SK-N-SH treated with all-trans-retinoic acid at 6 μM for 48 hours (cell line): ENCODE data around the gene TNXB.
"Not testable (repeated sequence)": the region's sequence is repeated elsewhere in the genome, so short reads cannot be mapped to it uniquely, and the experiment has no call there.

Experiments used
- ATAC-seq: fragments of 200-7000 bp; cut with Tn5 transposase; 3 replicates; pipeline ENCODE4 v1.9.1; 2020; ENCODE audit warnings: mild to moderate bottlenecking, moderate library complexity
- BACH2 ChIP-seq: fragments of 250-450 bp; sonication (Bioruptor Pico); IDR thresholded peaks from 2 replicates; pipeline ENCODE4 v1.9.0; 2021; ENCODE audit warnings: mild to moderate bottlenecking, borderline replicate concordance
- ESRRG ChIP-seq: fragments of 250-450 bp; sonication (Bioruptor Pico); IDR thresholded peaks from 2 replicates; pipeline ENCODE4 v1.6.1; 2021; ENCODE audit warnings: mild to moderate bottlenecking
- OSR1 ChIP-seq: fragments of 250-450 bp; sonication (Bioruptor Pico); IDR thresholded peaks from 2 replicates; pipeline ENCODE4 v1.8.0; 2022; ENCODE audit warnings: moderate library complexity, mild to moderate bottlenecking, inconsistent platforms
- PPARA ChIP-seq: fragments of 250-450 bp; sonication (Bioruptor Pico); IDR thresholded peaks from 2 replicates; pipeline ENCODE4 v1.5.0; 2020; ENCODE audit warnings: mild to moderate bottlenecking, borderline replicate concordance
- RARB ChIP-seq: fragments of 250-450 bp; sonication (Bioruptor Pico); IDR thresholded peaks from 2 replicates; pipeline ENCODE4 v1.8.0; 2021; ENCODE audit warnings: mild to moderate bottlenecking, moderate library complexity
- TOX ChIP-seq: fragments of 250-450 bp; sonication (Bioruptor Pico); IDR thresholded peaks from 2 replicates; pipeline ENCODE4 v1.8.0; 2021; ENCODE audit warnings: mild to moderate bottlenecking, moderate library complexity, borderline replicate concordance
- ZC3H10 ChIP-seq: fragments of 250-450 bp; sonication (Bioruptor Pico); IDR thresholded peaks from 2 replicates; pipeline ENCODE4 v1.5.1; 2021; ENCODE audit warnings: mild to moderate bottlenecking, moderate library complexity
- ZFP30 ChIP-seq: fragments of 450-650 bp; formaldehyde crosslinking; IDR thresholded peaks from 2 replicates; pipeline ENCODE4 v1.5.0; 2022; ENCODE audit warnings: mild to moderate bottlenecking, moderate library complexity
- ZNF565 ChIP-seq: fragments of 450-650 bp; formaldehyde crosslinking; conservative IDR thresholded peaks from 2 replicates; pipeline ENCODE4 v1.5.0; 2020; ENCODE audit warnings: low read depth, mild to moderate bottlenecking, moderate library complexity
- ZNF70 ChIP-seq: fragments of 450-650 bp; formaldehyde crosslinking; IDR thresholded peaks from 2 replicates; pipeline ENCODE4 v1.5.0; 2020; ENCODE audit warnings: mild to moderate bottlenecking, moderate library complexity
- ZNF8 ChIP-seq: fragments of 450-650 bp; formaldehyde crosslinking; IDR thresholded peaks from 2 replicates; pipeline ENCODE4 v1.5.0; 2020; ENCODE audit warnings: mild to moderate bottlenecking, moderate library complexity
- TF ChIP-seq, protein P1 (sequence below): fragments of 250-450 bp; sonication (Bioruptor Pico); IDR thresholded peaks from 2 replicates; pipeline ENCODE4 v1.8.0; 2021; ENCODE audit warnings: low read depth, mild to moderate bottlenecking, moderate library complexity, borderline replicate concordance
- TF ChIP-seq, protein P2 (sequence below): fragments of 250-450 bp; sonication (Bioruptor Pico); IDR thresholded peaks from 2 replicates; pipeline ENCODE4 v1.5.1; 2020; ENCODE audit warnings: low read depth, mild to moderate bottlenecking, moderate library complexity
- TF ChIP-seq, protein P3 (sequence below): fragments of 250-450 bp; sonication (Bioruptor Pico); IDR thresholded peaks from 2 replicates; pipeline ENCODE4 v1.5.0; 2020; ENCODE audit warnings: mild to moderate bottlenecking, moderate library complexity
- TF ChIP-seq, protein P4 (sequence below): fragments of 250-450 bp; sonication (Bioruptor Pico); IDR thresholded peaks from 2 replicates; pipeline ENCODE4 v1.8.0; 2020; ENCODE audit warnings: mild to moderate bottlenecking, moderate library complexity, borderline replicate concordance
- TF ChIP-seq, protein P5 (sequence below): fragments of 250-450 bp; sonication (Bioruptor Pico); IDR thresholded peaks from 2 replicates; pipeline ENCODE4 v1.5.1; 2021; ENCODE audit warnings: mild to moderate bottlenecking, moderate library complexity

The TNXB gene

DNA sequence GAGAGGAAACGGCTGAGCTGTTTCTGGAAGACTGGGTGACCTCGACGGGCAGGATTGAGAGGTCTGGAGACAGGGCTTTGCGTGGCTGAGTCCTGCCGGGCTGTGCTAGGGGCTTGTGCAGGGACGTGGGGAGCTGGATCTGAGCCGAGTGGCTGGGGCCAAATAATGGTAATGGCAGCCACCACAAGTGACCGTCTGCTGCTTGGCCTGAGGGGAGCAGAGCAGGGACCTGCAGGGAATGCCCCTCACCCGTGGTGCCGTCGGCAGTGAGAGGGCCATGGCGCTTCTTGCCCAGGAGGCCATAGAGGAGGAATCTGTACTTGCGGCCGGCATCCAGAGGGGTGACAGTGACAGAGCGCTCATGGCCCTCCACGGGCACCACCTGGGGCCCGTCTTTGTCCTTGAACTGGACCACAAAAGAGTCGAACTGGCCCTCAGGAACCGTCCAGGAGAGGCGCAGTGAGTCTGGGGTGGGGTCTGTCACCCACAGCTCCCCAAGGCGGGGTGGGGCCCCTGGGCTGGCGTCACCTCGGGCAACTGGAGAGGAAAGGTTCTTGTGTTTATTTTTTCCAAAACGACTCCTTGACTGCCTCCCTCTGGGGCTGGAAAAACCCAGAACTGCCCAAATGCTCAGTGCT lies 39.1 kb downstream of the TNXB start:
- no peak for ATAC-seq
- TF ChIP-seq, protein P1, sequence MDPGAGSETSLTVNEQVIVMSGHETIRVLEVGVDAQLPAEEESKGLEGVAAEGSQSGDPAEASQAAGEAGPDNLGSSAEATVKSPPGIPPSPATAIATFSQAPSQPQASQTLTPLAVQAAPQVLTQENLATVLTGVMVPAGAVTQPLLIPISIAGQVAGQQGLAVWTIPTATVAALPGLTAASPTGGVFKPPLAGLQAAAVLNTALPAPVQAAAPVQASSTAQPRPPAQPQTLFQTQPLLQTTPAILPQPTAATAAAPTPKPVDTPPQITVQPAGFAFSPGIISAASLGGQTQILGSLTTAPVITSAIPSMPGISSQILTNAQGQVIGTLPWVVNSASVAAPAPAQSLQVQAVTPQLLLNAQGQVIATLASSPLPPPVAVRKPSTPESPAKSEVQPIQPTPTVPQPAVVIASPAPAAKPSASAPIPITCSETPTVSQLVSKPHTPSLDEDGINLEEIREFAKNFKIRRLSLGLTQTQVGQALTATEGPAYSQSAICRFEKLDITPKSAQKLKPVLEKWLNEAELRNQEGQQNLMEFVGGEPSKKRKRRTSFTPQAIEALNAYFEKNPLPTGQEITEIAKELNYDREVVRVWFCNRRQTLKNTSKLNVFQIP = no peak
- TF ChIP-seq, protein P2, sequence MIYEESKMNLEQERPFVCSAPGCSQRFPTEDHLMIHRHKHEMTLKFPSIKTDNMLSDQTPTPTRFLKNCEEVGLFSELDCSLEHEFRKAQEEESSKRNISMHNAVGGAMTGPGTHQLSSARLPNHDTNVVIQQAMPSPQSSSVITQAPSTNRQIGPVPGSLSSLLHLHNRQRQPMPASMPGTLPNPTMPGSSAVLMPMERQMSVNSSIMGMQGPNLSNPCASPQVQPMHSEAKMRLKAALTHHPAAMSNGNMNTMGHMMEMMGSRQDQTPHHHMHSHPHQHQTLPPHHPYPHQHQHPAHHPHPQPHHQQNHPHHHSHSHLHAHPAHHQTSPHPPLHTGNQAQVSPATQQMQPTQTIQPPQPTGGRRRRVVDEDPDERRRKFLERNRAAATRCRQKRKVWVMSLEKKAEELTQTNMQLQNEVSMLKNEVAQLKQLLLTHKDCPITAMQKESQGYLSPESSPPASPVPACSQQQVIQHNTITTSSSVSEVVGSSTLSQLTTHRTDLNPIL (CRISPR knock-in tag) = no peak
- no peak for TF ChIP-seq ZNF70 (CRISPR knock-in tag)
- no peak for TF ChIP-seq ZNF8 (CRISPR knock-in tag)
- no peak for TF ChIP-seq ZFP30
- TF ChIP-seq, all 23 proteins: peak for 0

DNA sequence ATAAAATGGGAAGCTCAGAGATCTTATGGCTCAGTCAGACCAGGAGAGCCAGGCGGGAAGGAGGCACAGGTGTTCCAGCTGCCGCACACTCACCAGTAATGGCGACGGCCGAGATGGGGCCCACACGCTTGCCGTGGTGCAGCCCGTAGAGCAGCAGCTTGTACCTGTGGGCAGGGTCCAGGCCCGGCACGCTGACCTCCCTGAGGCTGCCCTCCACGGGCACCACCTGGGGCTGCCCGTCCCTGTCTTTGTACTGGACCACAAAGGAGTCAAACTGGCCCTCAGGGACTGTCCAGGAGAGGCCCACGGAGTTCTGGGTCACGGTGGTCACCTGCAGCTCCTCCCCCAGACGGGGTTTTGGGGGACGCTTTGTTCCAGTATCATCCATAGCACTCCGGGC lies 39.7 kb downstream of the TNXB start:
- TF ChIP-seq TOX (CRISPR knock-in tag) = no peak
- no peak for TF ChIP-seq OSR1
- TF ChIP-seq, protein P2 (CRISPR knock-in tag) = no peak
- TF ChIP-seq, protein P3, sequence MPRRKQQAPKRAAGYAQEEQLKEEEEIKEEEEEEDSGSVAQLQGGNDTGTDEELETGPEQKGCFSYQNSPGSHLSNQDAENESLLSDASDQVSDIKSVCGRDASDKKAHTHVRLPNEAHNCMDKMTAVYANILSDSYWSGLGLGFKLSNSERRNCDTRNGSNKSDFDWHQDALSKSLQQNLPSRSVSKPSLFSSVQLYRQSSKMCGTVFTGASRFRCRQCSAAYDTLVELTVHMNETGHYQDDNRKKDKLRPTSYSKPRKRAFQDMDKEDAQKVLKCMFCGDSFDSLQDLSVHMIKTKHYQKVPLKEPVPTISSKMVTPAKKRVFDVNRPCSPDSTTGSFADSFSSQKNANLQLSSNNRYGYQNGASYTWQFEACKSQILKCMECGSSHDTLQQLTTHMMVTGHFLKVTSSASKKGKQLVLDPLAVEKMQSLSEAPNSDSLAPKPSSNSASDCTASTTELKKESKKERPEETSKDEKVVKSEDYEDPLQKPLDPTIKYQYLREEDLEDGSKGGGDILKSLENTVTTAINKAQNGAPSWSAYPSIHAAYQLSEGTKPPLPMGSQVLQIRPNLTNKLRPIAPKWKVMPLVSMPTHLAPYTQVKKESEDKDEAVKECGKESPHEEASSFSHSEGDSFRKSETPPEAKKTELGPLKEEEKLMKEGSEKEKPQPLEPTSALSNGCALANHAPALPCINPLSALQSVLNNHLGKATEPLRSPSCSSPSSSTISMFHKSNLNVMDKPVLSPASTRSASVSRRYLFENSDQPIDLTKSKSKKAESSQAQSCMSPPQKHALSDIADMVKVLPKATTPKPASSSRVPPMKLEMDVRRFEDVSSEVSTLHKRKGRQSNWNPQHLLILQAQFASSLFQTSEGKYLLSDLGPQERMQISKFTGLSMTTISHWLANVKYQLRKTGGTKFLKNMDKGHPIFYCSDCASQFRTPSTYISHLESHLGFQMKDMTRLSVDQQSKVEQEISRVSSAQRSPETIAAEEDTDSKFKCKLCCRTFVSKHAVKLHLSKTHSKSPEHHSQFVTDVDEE = no peak
- TF ChIP-seq ZC3H10 (CRISPR knock-in tag) = no peak
- no peak for TF ChIP-seq BACH2
- TF ChIP-seq, protein P1 = no peak
- no peak for TF ChIP-seq PPARA (CRISPR knock-in tag)
- no peak for TF ChIP-seq ESRRG (CRISPR knock-in tag)
- no peak for TF ChIP-seq ZNF70 (CRISPR knock-in tag)
- no peak for ATAC-seq

DNA sequence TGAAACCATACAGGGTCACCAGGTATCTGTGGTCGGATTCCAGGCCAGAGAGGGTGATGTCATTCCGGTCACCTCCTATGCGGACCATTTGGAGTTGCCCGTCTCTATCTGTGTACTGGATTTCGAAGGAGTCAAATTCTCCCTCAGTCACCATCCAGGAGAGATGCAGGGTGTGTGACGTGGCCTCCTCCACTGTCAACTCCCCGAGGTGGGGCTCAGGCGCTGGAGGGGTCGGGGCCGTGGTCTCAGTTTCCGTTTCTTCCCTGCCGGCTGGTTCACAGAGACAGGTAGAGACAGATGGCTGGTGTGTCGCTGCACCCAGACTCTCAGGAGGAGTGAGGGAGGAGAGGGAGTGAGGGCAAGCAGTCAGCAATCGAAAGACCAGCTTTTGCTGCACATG lies 40.3 kb downstream of the TNXB start:
- no peak for ATAC-seq
- TF ChIP-seq, protein P1 = no peak
- TF ChIP-seq RARB (no peak), PPARA (CRISPR knock-in tag) (no peak), ZFP30 (no peak), ESRRG (CRISPR knock-in tag) (no peak), ZNF8 (CRISPR knock-in tag) (no peak), ZNF565 (CRISPR knock-in tag) (no peak)
- TF ChIP-seq, protein P4, sequence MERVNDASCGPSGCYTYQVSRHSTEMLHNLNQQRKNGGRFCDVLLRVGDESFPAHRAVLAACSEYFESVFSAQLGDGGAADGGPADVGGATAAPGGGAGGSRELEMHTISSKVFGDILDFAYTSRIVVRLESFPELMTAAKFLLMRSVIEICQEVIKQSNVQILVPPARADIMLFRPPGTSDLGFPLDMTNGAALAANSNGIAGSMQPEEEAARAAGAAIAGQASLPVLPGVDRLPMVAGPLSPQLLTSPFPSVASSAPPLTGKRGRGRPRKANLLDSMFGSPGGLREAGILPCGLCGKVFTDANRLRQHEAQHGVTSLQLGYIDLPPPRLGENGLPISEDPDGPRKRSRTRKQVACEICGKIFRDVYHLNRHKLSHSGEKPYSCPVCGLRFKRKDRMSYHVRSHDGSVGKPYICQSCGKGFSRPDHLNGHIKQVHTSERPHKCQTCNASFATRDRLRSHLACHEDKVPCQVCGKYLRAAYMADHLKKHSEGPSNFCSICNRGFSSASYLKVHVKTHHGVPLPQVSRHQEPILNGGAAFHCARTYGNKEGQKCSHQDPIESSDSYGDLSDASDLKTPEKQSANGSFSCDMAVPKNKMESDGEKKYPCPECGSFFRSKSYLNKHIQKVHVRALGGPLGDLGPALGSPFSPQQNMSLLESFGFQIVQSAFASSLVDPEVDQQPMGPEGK (CRISPR knock-in tag) = no peak
- TF ChIP-seq, protein P5, sequence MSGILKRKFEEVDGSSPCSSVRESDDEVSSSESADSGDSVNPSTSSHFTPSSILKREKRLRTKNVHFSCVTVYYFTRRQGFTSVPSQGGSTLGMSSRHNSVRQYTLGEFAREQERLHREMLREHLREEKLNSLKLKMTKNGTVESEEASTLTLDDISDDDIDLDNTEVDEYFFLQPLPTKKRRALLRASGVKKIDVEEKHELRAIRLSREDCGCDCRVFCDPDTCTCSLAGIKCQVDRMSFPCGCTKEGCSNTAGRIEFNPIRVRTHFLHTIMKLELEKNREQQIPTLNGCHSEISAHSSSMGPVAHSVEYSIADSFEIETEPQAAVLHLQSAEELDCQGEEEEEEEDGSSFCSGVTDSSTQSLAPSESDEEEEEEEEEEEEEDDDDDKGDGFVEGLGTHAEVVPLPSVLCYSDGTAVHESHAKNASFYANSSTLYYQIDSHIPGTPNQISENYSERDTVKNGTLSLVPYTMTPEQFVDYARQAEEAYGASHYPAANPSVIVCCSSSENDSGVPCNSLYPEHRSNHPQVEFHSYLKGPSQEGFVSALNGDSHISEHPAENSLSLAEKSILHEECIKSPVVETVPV (CRISPR knock-in tag) = no peak
- TF ChIP-seq, protein P2 (CRISPR knock-in tag) = no peak

DNA sequence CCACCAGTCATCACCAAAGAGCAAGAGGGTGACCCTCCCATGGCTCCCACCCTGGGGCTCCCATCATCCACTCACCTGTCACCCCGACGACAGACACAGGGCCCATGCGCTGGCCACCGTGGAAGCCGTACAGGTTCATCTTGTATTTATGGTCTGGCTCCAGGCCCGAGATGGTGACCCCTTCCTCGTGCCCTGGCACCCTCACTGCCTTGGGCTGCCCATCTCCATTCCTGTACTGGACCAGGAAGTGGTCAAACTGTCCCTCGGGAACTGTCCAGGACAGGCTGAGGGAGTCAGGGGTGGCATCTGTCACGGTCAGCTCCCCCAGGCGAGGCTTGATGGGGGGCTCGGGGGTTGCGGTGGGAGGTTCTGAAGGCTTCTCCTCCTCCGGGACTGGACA lies 40.8 kb downstream of the TNXB start:
- not testable (repeated sequence) for ATAC-seq

DNA sequence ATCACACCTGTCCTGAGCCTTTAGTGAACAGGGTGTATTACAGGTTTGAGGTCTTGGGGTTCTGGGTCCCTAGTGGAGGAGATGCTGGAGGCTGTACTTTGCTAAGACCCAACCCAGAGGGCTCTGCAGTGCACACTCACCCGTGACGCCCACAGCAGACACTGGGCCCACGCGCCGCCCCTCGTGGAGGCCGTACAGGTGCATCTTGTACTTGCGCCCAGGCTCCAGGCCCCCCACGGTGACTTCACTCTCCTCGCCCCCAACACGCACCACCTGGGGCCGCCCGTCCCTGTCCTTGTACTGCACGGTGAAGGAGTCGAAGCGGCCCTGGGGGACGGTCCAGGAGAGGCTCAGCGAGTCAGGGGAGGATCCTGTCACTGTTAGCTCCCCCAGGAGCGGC lies 41.6 kb downstream of the TNXB start:
- ATAC-seq = not testable (repeated sequence)
